HepG2 (cell line): ENCODE measurements around the gene CCSER1. TPM values are rescaled to one million over a fixed set of nuclear protein-coding genes. Genes with fewer than 3 reads are reported as not detected.

Experiments
- ATAC-seq: fragments of 200-7000 bp; cut with Tn5 transposase; 3 replicates; pipeline ENCODE4 v1.9.1; 2020; ENCODE audit warnings: mild to moderate bottlenecking, moderate library complexity
- BruUV-seq: library from RNA; stranded (reverse); fragments of 400-500 nt; replicated peaks from 2 replicates; lab custom pipeline; 2021; lab: Mats Ljungman, UMichigan
- CTCF ChIA-PET: fragments of 300-600 bp; formaldehyde crosslinking; extraction: SDS; loops from one replicate; lab custom pipeline; 2021; ENCODE audit warnings: low total read pairs, inconsistent platforms, low intra/inter-chr PET ratio; lab: Yijun Ruan, JAX
- POLR2A ChIA-PET: fragments of 350-600 bp; sonication (Branson Sonifier 250); formaldehyde crosslinking; loops from one replicate; lab custom pipeline; 2020; ENCODE audit warnings: antibody characterized with exemption, inconsistent platforms; lab: Yijun Ruan, JAX
- DNase-seq: peaks from one replicate; pipeline ENCODE4 v3.0.0-alpha.2; 2015; ENCODE audit warnings: low spot score
- FAIRE-seq: peaks from 3 replicates; lab custom pipeline; 2011; peaks lifted over from hg19 to GRCh38; lab: Jason Lieb, UNC
- H2AFZ ChIP-seq: one replicate; pipeline ENCODE4 v1.6.1; 2011; ENCODE audit warnings: low read length, inconsistent platforms
- H3K27ac ChIP-seq: fragments of 300-600 bp; 3 replicates; pipeline ENCODE4 v1.8.0; 2011; ENCODE audit warnings: mixed run types, mild to moderate bottlenecking, mixed read lengths, low read length, inconsistent platforms; ENCODE audit not compliant: insufficient read depth; ENCODE audit errors: extremely low read length
- H3K27me3 ChIP-seq, 2 experiments: fragments of 200-600 bp in 1 of 2; 2 replicates in 1 of 2; 3 replicates in 1 of 2; pipeline versions ENCODE4 v1.6.0 to v1.8.0; 2011; ENCODE audit warnings: low read length in 2 of 2, mild to moderate bottlenecking in 2 of 2, moderate library complexity in 2 of 2, inconsistent platforms in 1 of 2; ENCODE audit not compliant: insufficient read depth in 2 of 2, control insufficient read depth in 1 of 2
- H3K36me3 ChIP-seq, 2 experiments: fragments of 200-600 bp in 1 of 2; replicated peaks in 1 of 2; 2 replicates in 1 of 2; 3 replicates in 1 of 2; pipeline versions ENCODE4 v1.5.1 to v1.8.0; 2011; ENCODE audit warnings: low read length in 2 of 2, inconsistent platforms in 1 of 2; ENCODE audit not compliant: insufficient read depth in 2 of 2, control insufficient read depth in 1 of 2
- H3K4me1 ChIP-seq: 2 replicates; pipeline ENCODE4 v1.5.1; 2012; ENCODE audit warnings: low read length, inconsistent platforms; ENCODE audit not compliant: insufficient read depth
- H3K4me2 ChIP-seq: 2 replicates; pipeline ENCODE4 v1.6.0; 2011; ENCODE audit warnings: low read depth, low read length, inconsistent platforms
- H3K4me3 ChIP-seq, 3 experiments: fragments of 200-600 bp in 1 of 3; sonication (generic), shearing (Covaris generic) in 1 of 3; replicated peaks in 1 of 3; 2 replicates each; pipeline ENCODE4 v1.5.1; 2011 to 2016; ENCODE audit warnings: low read length in 3 of 3, inconsistent platforms in 2 of 3, low read depth in 2 of 3, mild to moderate bottlenecking in 2 of 3, control low read depth in 1 of 3, mixed read lengths in 1 of 3; ENCODE audit not compliant: insufficient read depth in 1 of 3
- H3K79me2 ChIP-seq: one replicate; pipeline ENCODE4 v1.6.1; 2011; ENCODE audit warnings: low read length, inconsistent platforms; ENCODE audit not compliant: insufficient read depth
- H3K9ac ChIP-seq: 2 replicates; pipeline ENCODE4 v1.6.0; 2011; ENCODE audit warnings: mild to moderate bottlenecking, low read depth, low read length, inconsistent platforms; ENCODE audit not compliant: insufficient read depth
- H3K9me3 ChIP-seq: 2 replicates; pipeline ENCODE4 v1.5.1; 2012; ENCODE audit warnings: mild to moderate bottlenecking, low read length
- H4K20me1 ChIP-seq: 2 replicates; pipeline ENCODE4 v1.6.0; 2011; ENCODE audit warnings: inconsistent platforms, mild to moderate bottlenecking, low read length, moderate library complexity; ENCODE audit not compliant: insufficient read depth
- CBX2 ChIP-seq, 2 experiments: fragments of 200-600 bp in 1 of 2; sonication (generic); formaldehyde crosslinking in 1 of 2; IDR thresholded peaks; 2 replicates each; pipeline versions ENCODE4 v1.7.0 to v1.8.1; 2018 to 2022; ENCODE audit warnings: low read depth in 2 of 2, low read length in 1 of 2, mild to moderate bottlenecking in 1 of 2, missing genetic modification reagents in 1 of 2
- EEA1 ChIP-seq: sonication (generic); formaldehyde crosslinking; IDR thresholded peaks from 2 replicates; pipeline ENCODE4 v1.5.1; 2020; ENCODE audit warnings: mild to moderate bottlenecking, missing genetic modification reagents, borderline replicate concordance
- FLYWCH1 ChIP-seq: sonication (generic); formaldehyde crosslinking; IDR thresholded peaks from 2 replicates; pipeline ENCODE4 v1.8.1; 2023; ENCODE audit warnings: mild to moderate bottlenecking, missing genetic modification reagents
- HMGA1 ChIP-seq: sonication (generic); formaldehyde crosslinking; conservative IDR thresholded peaks from 2 replicates; pipeline ENCODE4 v1.4.0; 2020; ENCODE audit warnings: missing genetic modification reagents
- NAIF1 ChIP-seq: sonication (generic); formaldehyde crosslinking; IDR thresholded peaks from 2 replicates; pipeline ENCODE4 v1.5.0; 2020; ENCODE audit warnings: mild to moderate bottlenecking, missing genetic modification reagents, borderline replicate concordance
- NFYB ChIP-seq: sonication (generic); formaldehyde crosslinking; IDR thresholded peaks from 2 replicates; pipeline ENCODE4 v1.4.0; 2020; ENCODE audit warnings: missing genetic modification reagents
- SCMH1 ChIP-seq: sonication (generic); formaldehyde crosslinking; IDR thresholded peaks from 2 replicates; pipeline ENCODE4 v1.9.0; 2021; ENCODE audit warnings: missing genetic modification reagents, mild to moderate bottlenecking, borderline replicate concordance
- SOX13 ChIP-seq, 3 experiments: fragments of 450-650 bp in 1 of 3; sonication (generic) in 1 of 3; formaldehyde crosslinking in 1 of 3; IDR thresholded peaks in 2 of 3; conservative IDR thresholded peaks in 1 of 3; 2 replicates each; pipeline versions ENCODE4 v1.5.0 to v1.6.1; 2016 to 2020; ENCODE audit warnings: antibody characterized with exemption in 1 of 3, mild to moderate bottlenecking in 1 of 3, missing compliant biosample characterization in 1 of 3, missing genetic modification reagents in 1 of 3, moderate library complexity in 1 of 3
- ZNF224 ChIP-seq: sonication (generic); formaldehyde crosslinking; IDR thresholded peaks from 2 replicates; pipeline ENCODE4 v1.5.0; 2020; ENCODE audit warnings: mild to moderate bottlenecking, missing genetic modification reagents
- ZNF383 ChIP-seq: sonication (generic); formaldehyde crosslinking; IDR thresholded peaks from 2 replicates; pipeline ENCODE4 v1.4.0; 2020; ENCODE audit warnings: missing genetic modification reagents, mild to moderate bottlenecking, borderline replicate concordance
- ZNF616 ChIP-seq: sonication (generic); formaldehyde crosslinking; IDR thresholded peaks from 2 replicates; pipeline ENCODE4 v1.5.0; 2020; ENCODE audit warnings: low read depth, mild to moderate bottlenecking, missing genetic modification reagents
- ZNF878 ChIP-seq: sonication (generic); formaldehyde crosslinking; IDR thresholded peaks from 2 replicates; pipeline ENCODE4 v1.8.1; 2023; ENCODE audit warnings: mild to moderate bottlenecking, missing genetic modification reagents, moderate library complexity
- WGBS: methylation state at CpG from one replicate; pipeline ENCODE4 v1.1.6; 2017; ENCODE audit warnings: low lambda C conversion rate; 5-methylcytosine and 5-hydroxymethylcytosine counted together
- in situ Hi-C: cut with HindIII; loops from 2 replicates; pipeline ENCODE4 v1.10.0; 2017; ENCODE audit warnings: low pct_unique_long_range_greater_than_20kb; ENCODE audit not compliant: extremely low pct_ligation_motif_present
- intact Hi-C: fragments of 100-400 bp; cut with micrococcal nuclease; formaldehyde crosslinking; loops from one replicate; pipeline ENCODE4 v1.10.0; 2022; ENCODE audit not compliant: unreplicated experiment
- polyA plus RNA-seq, 8 experiments: library from polyadenylated mRNA; depleted of rRNA in 3 of 8; stranded (reverse) in 7 of 8; unstranded in 1 of 8; fragments of >200 nt; fragmentation: Illumina TruSeq in 4 of 8; extraction: Trizol in 4 of 8; gene quantifications; 2 replicates each; pipeline versions ENCODE4 v1.2.1 to v1.2.3, GENCODE V29; 2011 to 2016; ENCODE audit warnings: low read depth in 4 of 8, missing spikeins in 1 of 8, mixed read lengths in 1 of 8; ENCODE audit not compliant: insufficient read depth in 1 of 8
- total RNA-seq, 5 experiments: library from RNA; depleted of rRNA; stranded (reverse); fragments of >200 nt; fragmentation: Illumina TruSeq; extraction: Trizol; gene quantifications; 2 replicates each; pipeline ENCODE4 v1.2.3, GENCODE V29; 2016; ENCODE audit warnings: low read depth in 1 of 5
- TF ChIP-seq, protein P1 (sequence below): sonication (generic); formaldehyde crosslinking; IDR thresholded peaks from 2 replicates; pipeline ENCODE4 v1.4.0; 2020; ENCODE audit warnings: missing genetic modification reagents
- TF ChIP-seq, protein P2 (sequence below): sonication (generic); formaldehyde crosslinking; IDR thresholded peaks from 2 replicates; pipeline ENCODE4 v1.5.1; 2020; ENCODE audit warnings: missing genetic modification reagents, mild to moderate bottlenecking, borderline replicate concordance

Gene CCSER1
- total and polyA plus RNA-seq, 2 of the 13 experiments (the other 11 are each of a cell fraction or from before 2014, with no cell fraction given): not detected

DNA sequence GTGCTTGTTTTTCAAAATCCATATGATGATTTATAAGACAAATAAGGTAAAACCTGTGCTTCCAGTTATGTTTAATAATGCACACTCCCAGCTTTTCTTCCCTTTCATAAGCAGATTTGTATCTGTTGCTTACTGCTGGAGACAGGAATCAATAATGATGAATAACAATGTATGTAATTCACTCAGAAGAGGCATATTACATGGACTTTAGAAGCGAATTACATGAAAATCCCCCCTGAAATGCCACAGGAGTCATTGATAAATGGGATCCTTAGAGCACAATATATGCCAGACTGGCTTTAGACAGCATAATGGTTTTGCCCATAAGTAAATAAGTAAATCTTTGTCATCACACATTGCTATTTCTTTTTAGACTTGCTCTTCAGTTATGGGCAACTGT, 892.3 kb downstream of the CCSER1 start:
- H2AFZ ChIP-seq: no peak overlapping the region
- intact Hi-C loops: no loop called here
- no peak overlapping the region for H3K4me2 ChIP-seq
- no peak overlapping the region for H3K9ac ChIP-seq
- POLR2A ChIA-PET: no interaction called here
- no TSS peak for BruUV-seq
- in situ Hi-C loops: no loop called here
- 0% methylated on average over 1 of the region's 1 CpG for WGBS
- no peaks in the 10 kb centered on the region for H4K20me1 ChIP-seq
- H3K4me1 ChIP-seq: no peaks in the 10 kb centered on the region
- no peak overlapping the region for H3K27ac ChIP-seq
- TF ChIP-seq HMGA1 (CRISPR knock-in tag): no peak
- no peaks in the 10 kb centered on the region for H3K27me3 ChIP-seq
- FAIRE-seq (no peak), DNase-seq (no peak), ATAC-seq (no peak)
- CTCF ChIA-PET: no interaction called here
- H3K79me2 ChIP-seq: no peaks in the 10 kb centered on the region
- H3K4me3 ChIP-seq: no peak overlapping the region
- H3K9me3 ChIP-seq: no peaks in the 10 kb centered on the region
- no peaks in the 10 kb centered on the region for H3K36me3 ChIP-seq

DNA sequence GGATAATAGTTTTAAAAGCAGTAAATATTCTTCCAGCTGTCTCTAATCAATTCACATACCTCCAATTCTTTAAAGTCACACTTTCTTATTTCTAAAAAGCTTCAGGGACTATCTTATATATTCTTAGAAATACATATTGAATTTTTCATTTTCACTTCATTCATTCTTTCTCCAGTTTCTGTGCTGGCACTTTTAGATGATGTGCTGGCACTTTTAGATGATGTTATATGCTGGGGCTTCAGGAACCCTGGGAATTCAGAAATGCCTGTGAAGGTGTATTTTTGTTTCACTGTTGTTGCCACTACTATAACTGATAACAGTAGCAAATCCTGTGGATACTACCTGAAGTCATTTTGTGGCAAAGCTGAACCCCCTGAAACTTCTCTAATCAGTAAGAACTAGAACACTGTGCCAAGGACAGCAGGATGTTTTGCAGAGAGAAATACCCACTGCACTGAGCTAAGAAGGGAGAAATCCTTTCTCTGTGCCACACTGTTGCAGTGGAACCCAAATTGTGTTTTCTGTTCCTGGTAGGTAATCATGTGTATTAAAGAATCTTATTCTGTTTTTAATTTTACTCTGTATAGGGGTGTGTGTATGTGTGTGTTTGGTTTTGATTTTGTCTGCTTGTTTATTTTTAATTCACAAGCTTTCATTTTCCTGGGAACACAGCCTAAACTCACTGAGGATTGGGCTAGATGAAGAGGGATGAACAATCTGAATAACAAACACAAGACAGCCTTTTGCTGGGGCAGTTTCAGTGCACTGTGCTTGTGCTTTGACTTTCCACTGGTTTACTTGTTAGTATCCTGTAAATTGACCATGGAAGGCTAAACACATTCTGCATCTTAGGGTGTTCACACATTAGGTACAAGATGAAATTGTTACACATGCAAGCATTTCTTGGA, 898.3 kb downstream of the CCSER1 start:
- H3K79me2 ChIP-seq: no peaks in the 10 kb centered on the region
- FAIRE-seq (no peak), ATAC-seq (no peak), DNase-seq (no peak)
- no peak overlapping the region for H3K27ac ChIP-seq
- H3K4me2 ChIP-seq: no peak overlapping the region
- intact Hi-C loops: no loop called here
- H3K9me3 ChIP-seq: no peaks in the 10 kb centered on the region
- H3K9ac ChIP-seq: no peak overlapping the region
- CTCF ChIA-PET: no interaction called here
- in situ Hi-C loops: no loop called here
- no TSS peak for BruUV-seq
- H3K4me3 ChIP-seq: no peak overlapping the region
- no peaks in the 10 kb centered on the region for H3K4me1 ChIP-seq
- H4K20me1 ChIP-seq: no peaks in the 10 kb centered on the region
- POLR2A ChIA-PET: no interaction called here
- H2AFZ ChIP-seq: no peak overlapping the region
- H3K27me3 ChIP-seq: no peaks in the 10 kb centered on the region
- H3K36me3 ChIP-seq: no peaks in the 10 kb centered on the region
- no peak for TF ChIP-seq FLYWCH1 (CRISPR knock-in tag)
- TF ChIP-seq ZNF616 (CRISPR knock-in tag): no peak
- no peak for TF ChIP-seq CBX2 (IDR thresholded peaks at IDR 0.05; ENCODE audit: low read depth, low read length)
- TF ChIP-seq CBX2 (CRISPR knock-in tag; IDR thresholded peaks at IDR 0.05; ENCODE audit: low read depth): no peak
- TF ChIP-seq ZNF878 (CRISPR knock-in tag): no peak
- TF ChIP-seq SOX13 (IDR thresholded peaks at IDR 0.05): no peak
- no peak for TF ChIP-seq SOX13 (CRISPR knock-in tag; conservative IDR thresholded peaks at IDR 0.05 in 1 of 2, IDR thresholded peaks at IDR 0.05 in 1 of 2)
- no peak for TF ChIP-seq ZNF224
- TF ChIP-seq NFYB (CRISPR knock-in tag): no peak
- TF ChIP-seq ZNF383: no peak
- TF ChIP-seq, protein P1, sequence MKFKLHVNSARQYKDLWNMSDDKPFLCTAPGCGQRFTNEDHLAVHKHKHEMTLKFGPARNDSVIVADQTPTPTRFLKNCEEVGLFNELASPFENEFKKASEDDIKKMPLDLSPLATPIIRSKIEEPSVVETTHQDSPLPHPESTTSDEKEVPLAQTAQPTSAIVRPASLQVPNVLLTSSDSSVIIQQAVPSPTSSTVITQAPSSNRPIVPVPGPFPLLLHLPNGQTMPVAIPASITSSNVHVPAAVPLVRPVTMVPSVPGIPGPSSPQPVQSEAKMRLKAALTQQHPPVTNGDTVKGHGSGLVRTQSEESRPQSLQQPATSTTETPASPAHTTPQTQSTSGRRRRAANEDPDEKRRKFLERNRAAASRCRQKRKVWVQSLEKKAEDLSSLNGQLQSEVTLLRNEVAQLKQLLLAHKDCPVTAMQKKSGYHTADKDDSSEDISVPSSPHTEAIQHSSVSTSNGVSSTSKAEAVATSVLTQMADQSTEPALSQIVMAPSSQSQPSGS (CRISPR knock-in tag): no peak
- TF ChIP-seq EEA1: no peak
- TF ChIP-seq, protein P2, sequence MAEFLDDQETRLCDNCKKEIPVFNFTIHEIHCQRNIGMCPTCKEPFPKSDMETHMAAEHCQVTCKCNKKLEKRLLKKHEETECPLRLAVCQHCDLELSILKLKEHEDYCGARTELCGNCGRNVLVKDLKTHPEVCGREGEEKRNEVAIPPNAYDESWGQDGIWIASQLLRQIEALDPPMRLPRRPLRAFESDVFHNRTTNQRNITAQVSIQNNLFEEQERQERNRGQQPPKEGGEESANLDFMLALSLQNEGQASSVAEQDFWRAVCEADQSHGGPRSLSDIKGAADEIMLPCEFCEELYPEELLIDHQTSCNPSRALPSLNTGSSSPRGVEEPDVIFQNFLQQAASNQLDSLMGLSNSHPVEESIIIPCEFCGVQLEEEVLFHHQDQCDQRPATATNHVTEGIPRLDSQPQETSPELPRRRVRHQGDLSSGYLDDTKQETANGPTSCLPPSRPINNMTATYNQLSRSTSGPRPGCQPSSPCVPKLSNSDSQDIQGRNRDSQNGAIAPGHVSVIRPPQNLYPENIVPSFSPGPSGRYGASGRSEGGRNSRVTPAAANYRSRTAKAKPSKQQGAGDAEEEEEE (CRISPR knock-in tag): no peak
- TF ChIP-seq SCMH1: no peak
- no peak for TF ChIP-seq NAIF1 (CRISPR knock-in tag)
